Measurements from ENCODE around the gene TACC2. TPM values are rescaled to one million over a fixed set of nuclear protein-coding genes. Genes with fewer than 3 reads are reported as not detected.

Gene TACC2
- total RNA-seq, 2 experiments from 2014 or later = not detected

DNA sequence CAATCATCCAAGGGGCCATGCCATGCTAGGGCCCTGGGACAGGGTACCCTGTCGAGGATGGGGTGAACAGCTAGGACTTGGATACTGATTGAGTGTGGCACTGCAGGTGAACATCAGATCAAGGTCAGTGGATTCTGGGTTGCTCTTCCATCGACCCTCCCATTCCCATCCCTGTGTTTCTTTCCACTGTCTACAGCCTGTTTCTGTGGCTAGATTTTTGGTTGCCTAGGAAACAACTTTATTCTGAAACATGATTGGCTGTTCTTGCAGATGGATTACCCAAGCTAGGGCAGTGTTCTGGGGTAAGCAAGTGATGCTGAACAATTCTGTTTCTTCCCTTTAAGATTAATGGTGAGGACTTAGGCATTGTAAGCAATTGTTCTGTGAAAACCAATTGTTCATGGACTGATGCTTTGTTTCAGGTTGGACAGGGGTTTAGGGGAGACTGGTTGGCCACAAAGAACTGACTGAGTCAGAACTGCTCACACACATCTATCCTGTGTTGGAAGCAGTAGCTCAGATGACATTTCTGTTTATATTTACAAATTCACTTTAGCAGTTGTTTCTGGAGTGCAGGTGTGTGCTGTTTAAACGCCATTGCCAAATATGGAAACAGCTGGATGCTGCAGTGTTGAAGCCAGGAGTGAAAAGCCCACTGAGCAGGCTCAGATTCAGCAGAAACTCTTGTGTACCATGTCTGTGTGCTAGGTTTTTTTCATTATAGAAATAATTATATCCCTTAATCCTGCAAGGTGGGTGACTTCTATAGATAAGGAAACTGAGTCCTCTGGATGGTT lies 179.8 kb downstream of the TACC2 start:
- no peaks in the 10 kb centered on the region for H3K9me3 Mint-ChIP-seq
- ChIA-PET CTCF (interaction anchor here (1.1 kb wide), 1 partner anchor 27 kb away, joined by 5 read pairs; no protein-coding TSS in a partner anchor), POLR2A (no interaction called here)
- no peak for ATAC-seq
- H3K27me3 Mint-ChIP-seq = peaks cover 27% of the 10 kb centered on the region
- no peak for TF ChIP-seq CTCF (IDR thresholded peaks at IDR 0.05)
- H3K4me3 Mint-ChIP-seq = no peak overlapping the region
- no peak for DNase-seq
- H3K36me3 Mint-ChIP-seq (ENCODE audit: low read depth) = no peaks in the 10 kb centered on the region
- H3K27ac Mint-ChIP-seq = no peak overlapping the region
- intact Hi-C loops (cut with micrococcal nuclease) = no loop called here
- H3K4me1 Mint-ChIP-seq (ENCODE audit: low read depth) = peaks cover 2% of the 10 kb centered on the region

DNA sequence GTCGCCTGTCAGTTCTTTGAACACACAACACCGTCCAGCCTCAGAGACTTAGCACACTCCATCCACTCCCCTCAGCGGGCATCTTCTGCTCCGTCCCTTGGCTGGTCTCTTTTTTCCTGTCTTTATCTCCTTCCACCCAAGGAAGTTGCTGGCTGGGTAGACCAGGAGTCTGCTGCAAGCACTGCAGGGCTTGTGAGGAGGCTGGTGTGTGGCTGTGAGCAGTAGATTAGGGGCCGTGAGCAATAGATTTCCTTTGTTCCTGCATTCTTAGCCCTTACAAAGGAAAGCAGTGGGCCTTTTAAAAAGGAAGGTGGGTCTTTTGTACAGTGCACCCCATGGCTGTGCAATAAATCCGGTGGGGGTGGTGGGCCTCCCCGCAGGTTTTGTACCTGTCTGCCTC lies 181.8 kb downstream of the TACC2 start:
- POLR2A ChIA-PET = no interaction called here
- intact Hi-C loops (cut with micrococcal nuclease) = no loop called here

GRCh38 chr10:122171302-122172075 lies 182.5 kb downstream of the TACC2 start:
- intact Hi-C loops (cut with micrococcal nuclease) = no loop called here
- peaks cover 7% of the 10 kb centered on the region for H3K27me3 Mint-ChIP-seq
- ChIA-PET CTCF (interaction anchor here (1.6 kb wide), 1 partner anchor 28 kb away, joined by 3 read pairs; no protein-coding TSS in a partner anchor), POLR2A (interaction anchor here (0.6 kb wide), 1 partner anchor 257 kb away, joined by 3 read pairs; no protein-coding TSS in a partner anchor)
- no peaks in the 10 kb centered on the region for H3K9me3 Mint-ChIP-seq
- TF ChIP-seq CTCF (IDR thresholded peaks at IDR 0.05) = no peak
- H3K36me3 Mint-ChIP-seq (ENCODE audit: low read depth) = no peaks in the 10 kb centered on the region
- no peaks in the 10 kb centered on the region for H3K4me1 Mint-ChIP-seq (ENCODE audit: low read depth)
- no peak for ATAC-seq
- H3K4me3 Mint-ChIP-seq = no peak overlapping the region
- no peak overlapping the region for H3K27ac Mint-ChIP-seq
- no peak for DNase-seq

More for the DNA sequence above, 181.8 kb downstream of the TACC2 start:
- no peak for DNase-seq
- no peak overlapping the region for H3K4me3 Mint-ChIP-seq
- no peak for ATAC-seq
- no peaks in the 10 kb centered on the region for H3K36me3 Mint-ChIP-seq (ENCODE audit: low read depth)
- H3K27ac Mint-ChIP-seq = no peak overlapping the region
- no peaks in the 10 kb centered on the region for H3K4me1 Mint-ChIP-seq (ENCODE audit: low read depth)
- peaks cover 13% of the 10 kb centered on the region for H3K27me3 Mint-ChIP-seq
- CTCF ChIA-PET = no interaction called here
- no peaks in the 10 kb centered on the region for H3K9me3 Mint-ChIP-seq
- TF ChIP-seq CTCF (IDR thresholded peaks at IDR 0.05) = no peak

DNA sequence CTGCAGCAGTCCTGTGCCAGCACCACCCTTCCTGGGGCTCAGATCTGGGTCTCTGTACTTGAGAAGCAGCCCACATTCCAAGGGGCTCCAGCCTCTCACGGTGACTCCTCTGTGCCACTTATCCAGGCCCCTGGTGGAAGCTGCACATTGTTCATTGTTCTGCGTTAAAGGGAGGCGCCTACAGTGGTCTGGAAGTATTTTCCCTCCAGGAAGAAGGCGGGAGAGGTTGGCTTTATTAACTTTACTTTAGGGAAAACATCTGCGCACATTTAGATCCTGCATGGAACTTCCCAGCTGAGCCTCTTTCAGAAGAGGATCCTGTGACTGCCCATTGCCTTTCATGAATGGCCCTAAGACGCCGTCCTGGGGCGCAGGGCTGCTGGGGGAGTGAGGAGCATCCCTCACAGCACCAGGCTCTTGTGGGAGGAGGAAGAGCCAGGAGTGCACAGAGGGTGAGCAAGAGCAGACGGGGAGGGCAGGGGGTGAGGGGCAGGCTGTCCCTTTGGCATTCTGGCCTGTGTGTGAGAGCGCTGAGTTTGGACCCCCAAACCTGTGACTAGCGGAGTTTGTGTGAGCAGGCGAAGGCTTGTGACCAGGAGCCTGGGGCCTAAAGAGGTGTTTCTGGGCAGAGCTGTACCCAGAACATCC lies 183.5 kb downstream of the TACC2 start:
- DNase-seq (no peak), ATAC-seq (no peak)
- intact Hi-C loops (cut with micrococcal nuclease) = no loop called here
- ChIA-PET CTCF (interaction anchor here (1.6 kb wide), 1 partner anchor 29 kb away, joined by 3 read pairs; no protein-coding TSS in a partner anchor), POLR2A (interaction anchor here (0.6 kb wide), 1 partner anchor 258 kb away, joined by 3 read pairs; no protein-coding TSS in a partner anchor)
- Mint-ChIP-seq H3K9me3 (no peaks in the 10 kb centered on the region), H3K4me3 (no peak overlapping the region), H3K36me3 (ENCODE audit: low read depth) (no peaks in the 10 kb centered on the region), H3K27me3 (peaks cover 2% of the 10 kb centered on the region), H3K4me1 (ENCODE audit: low read depth) (no peaks in the 10 kb centered on the region), H3K27ac (no peak overlapping the region)
- TF ChIP-seq CTCF (IDR thresholded peaks at IDR 0.05) = no peak

Measured in activated CD8-positive, alpha-beta T cell treated with anti-CD3 and anti-CD28 coated beads for 36 hours (primary cell).